Neuronal stem cell (in vitro differentiated cells): ENCODE results near the gene FAM20C.

ENCODE experiments used
- DNase-seq: peaks from one replicate; pipeline ENCODE4 v3.0.0-alpha.2; 2013; ENCODE audit warnings: low spot score
- H2AFZ ChIP-seq: one replicate; pipeline ENCODE4 v1.6.1; 2013; ENCODE audit warnings: mild to moderate bottlenecking, low read length, inconsistent platforms
- H2AK5ac ChIP-seq: 2 replicates; pipeline ENCODE4 v1.6.1; 2013; ENCODE audit warnings: low read depth, mild to moderate bottlenecking, inconsistent platforms, low read length, moderate library complexity, mixed read lengths
- H2BK120ac ChIP-seq: 2 replicates; pipeline ENCODE4 v1.6.1; 2013; ENCODE audit warnings: low read depth, mild to moderate bottlenecking, inconsistent platforms, low read length, moderate library complexity, mixed read lengths
- H2BK12ac ChIP-seq: one replicate; pipeline ENCODE4 v1.6.1; 2013; ENCODE audit warnings: low read length, inconsistent platforms
- H2BK15ac ChIP-seq: 2 replicates; pipeline ENCODE4 v1.6.1; 2013; ENCODE audit warnings: mild to moderate bottlenecking, low read length, inconsistent platforms, mixed read lengths
- H2BK5ac ChIP-seq: one replicate; pipeline ENCODE4 v1.6.1; 2013; ENCODE audit warnings: inconsistent platforms, mild to moderate bottlenecking, low read length, moderate library complexity
- H3K14ac ChIP-seq: one replicate; pipeline ENCODE4 v1.6.1; 2013; ENCODE audit warnings: low read length, inconsistent platforms
- H3K18ac ChIP-seq: 2 replicates; pipeline ENCODE4 v1.6.1; 2013; ENCODE audit warnings: low read length, inconsistent platforms
- H3K23ac ChIP-seq: 2 replicates; pipeline ENCODE4 v1.6.1; 2013; ENCODE audit warnings: low read depth, mild to moderate bottlenecking, mixed read lengths, low read length, inconsistent platforms; ENCODE audit not compliant: poor library complexity
- H3K27ac ChIP-seq: replicated peaks from 3 replicates; pipeline ENCODE4 v1.5.1; 2013; ENCODE audit warnings: low read length, inconsistent platforms
- H3K27me3 ChIP-seq, 3 experiments: 2 replicates each; pipeline ENCODE4 v1.6.1; 2013; ENCODE audit warnings: low read length in 3 of 3, mild to moderate bottlenecking in 2 of 3, inconsistent platforms in 1 of 3, low read depth in 1 of 3, mixed read lengths in 1 of 3, moderate library complexity in 1 of 3; ENCODE audit not compliant: control insufficient read depth in 3 of 3, insufficient read depth in 3 of 3
- H3K36me3 ChIP-seq, 2 donors: replicated peaks in 1 of 2; 2 replicates each; pipeline ENCODE4 v1.6.1; 2013; ENCODE audit warnings: low read length in 2 of 2; ENCODE audit not compliant: control insufficient read depth in 2 of 2, insufficient read depth in 2 of 2
- H3K4ac ChIP-seq: 2 replicates; pipeline ENCODE4 v1.6.1; 2013; ENCODE audit warnings: inconsistent platforms, mild to moderate bottlenecking, low read length, moderate library complexity
- H3K4me1 ChIP-seq, 2 donors: 1 replicate in 1 of 2; 2 replicates in 1 of 2; pipeline ENCODE4 v1.6.1; 2013; ENCODE audit warnings: low read length in 2 of 2, low read depth in 1 of 2; ENCODE audit not compliant: control insufficient read depth in 2 of 2, insufficient read depth in 1 of 2
- H3K4me2 ChIP-seq: one replicate; pipeline ENCODE4 v1.6.1; 2013; ENCODE audit warnings: mild to moderate bottlenecking, low read length, inconsistent platforms; ENCODE audit not compliant: insufficient read depth, poor library complexity, severe bottlenecking
- H3K4me3 ChIP-seq, 2 donors: 2 replicates each; pipeline ENCODE4 v1.5.1; 2013; ENCODE audit warnings: low read length in 2 of 2, mild to moderate bottlenecking in 2 of 2, inconsistent platforms in 1 of 2, moderate library complexity in 1 of 2
- H3K79me1 ChIP-seq: one replicate; pipeline ENCODE4 v1.6.1; 2013; ENCODE audit warnings: low read depth, mild to moderate bottlenecking, inconsistent platforms, low read length, moderate library complexity
- H3K9ac ChIP-seq: one replicate; pipeline ENCODE4 v1.6.1; 2013; ENCODE audit warnings: mild to moderate bottlenecking, low read depth, low read length, inconsistent platforms; ENCODE audit not compliant: poor library complexity
- H3K9me3 ChIP-seq, 2 donors: replicated peaks in 1 of 2; 2 replicates each; pipeline versions ENCODE3 to v1.6.1; 2013; ENCODE audit warnings: low read length in 2 of 2, mild to moderate bottlenecking in 2 of 2, inconsistent platforms in 1 of 2, low read depth in 1 of 2, mixed read lengths in 1 of 2, moderate library complexity in 1 of 2; ENCODE audit not compliant: control insufficient read depth in 2 of 2, insufficient read depth in 1 of 2
- H4K8ac ChIP-seq: one replicate; pipeline ENCODE4 v1.6.1; 2013; ENCODE audit warnings: low read depth, mild to moderate bottlenecking, inconsistent platforms, low read length, moderate library complexity
- H4K91ac ChIP-seq: one replicate; pipeline ENCODE4 v1.6.1; 2013; ENCODE audit warnings: low read length, low read depth, mild to moderate bottlenecking, inconsistent platforms; ENCODE audit not compliant: poor library complexity
- WGBS, 2 donors: extraction: QIAGEN DNeasy Blood & Tissue Kit; methylation state at CpG; one replicate each; pipeline ENCODE4 v1.1.7; 2013; ENCODE audit warnings: missing lambda C conversion rate in 2 of 2, mixed read lengths in 1 of 2; ENCODE audit not compliant: insufficient read length in 2 of 2, insufficient replicate concordance in 1 of 2; ENCODE audit errors: extremely low coverage in 2 of 2; 5-methylcytosine and 5-hydroxymethylcytosine counted together

Gene FAM20C

GRCh38 chr7:175955-176354, 16.4 kb upstream of the FAM20C start:
- H2AFZ ChIP-seq = no peak overlapping the region
- peak overlapping the region; percentile 75 for H3K9ac ChIP-seq
- DNase-seq = no peak
- no peak overlapping the region for H3K4ac ChIP-seq
- H3K79me1 ChIP-seq = peaks cover 2% of the 10 kb centered on the region
- no peak overlapping the region for H2AK5ac ChIP-seq
- H3K27ac ChIP-seq = no peak overlapping the region
- peak overlapping the region in 1 of 2 donors; percentile 56 for H3K4me3 ChIP-seq
- H4K8ac ChIP-seq = no peak overlapping the region
- H3K27me3 ChIP-seq = peaks cover 0 to 61% (median 0%) of the 10 kb centered on the region in 3 experiments
- H3K18ac ChIP-seq = no peak overlapping the region
- H3K4me1 ChIP-seq = peaks cover 0 to 5% of the 10 kb centered on the region in 2 donors
- H2BK15ac ChIP-seq = no peak overlapping the region
- no peak overlapping the region for H3K23ac ChIP-seq
- no peaks in the 10 kb centered on the region for H3K36me3 ChIP-seq
- no CpG with 5 or more reads among the region's 11 CpGs for WGBS, 2 donors
- H2BK12ac ChIP-seq = no peak overlapping the region
- H3K14ac ChIP-seq = no peak overlapping the region
- peaks cover 0 to 2% of the 10 kb centered on the region in 2 donors for H3K9me3 ChIP-seq
- no peak overlapping the region for H3K4me2 ChIP-seq
- H2BK120ac ChIP-seq = no peak overlapping the region
- no peak overlapping the region for H4K91ac ChIP-seq
- no peak overlapping the region for H2BK5ac ChIP-seq

DNA sequence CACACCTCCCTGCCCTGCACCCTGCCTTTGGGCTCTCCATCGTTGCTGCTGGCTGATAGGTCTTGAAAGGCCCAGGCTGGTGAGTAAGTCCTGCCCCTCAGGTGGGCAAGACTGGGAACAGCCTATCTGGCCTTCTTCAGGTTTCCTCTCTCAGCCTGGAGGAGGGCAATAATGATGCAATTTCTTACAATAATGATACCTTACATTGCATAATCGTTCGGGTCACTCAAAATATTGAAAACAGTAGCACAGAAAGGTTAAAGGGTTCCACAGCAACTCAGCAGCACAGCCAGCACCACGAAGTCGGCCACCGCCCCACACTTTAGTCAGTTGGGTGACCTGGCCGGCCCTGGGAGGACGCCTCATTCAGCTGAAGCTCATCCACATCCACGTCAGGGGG, 16.0 kb upstream of the FAM20C start:
- H2AK5ac ChIP-seq = no peak overlapping the region
- no CpG with 5 or more reads among the region's 9 CpGs for WGBS, 2 donors

GRCh38 chr7:176786-177459, 15.4 kb upstream of the FAM20C start:
- H4K8ac ChIP-seq = no peak overlapping the region
- no peak overlapping the region for H4K91ac ChIP-seq
- H3K27ac ChIP-seq = no peak overlapping the region
- H2AFZ ChIP-seq = no peak overlapping the region
- no peak for DNase-seq
- no peak overlapping the region for H3K4ac ChIP-seq
- H3K4me2 ChIP-seq = no peak overlapping the region
- H2BK120ac ChIP-seq = no peak overlapping the region
- H2BK5ac ChIP-seq = peak overlapping the region; percentile 22
- no peak overlapping the region for H2BK12ac ChIP-seq
- no peak overlapping the region for H3K9ac ChIP-seq
- peak overlapping the region; percentile 68 for H2AK5ac ChIP-seq
- H3K23ac ChIP-seq = no peak overlapping the region
- H3K79me1 ChIP-seq = peaks cover 5% of the 10 kb centered on the region
- no CpG with 5 or more reads among the region's 21 CpGs for WGBS, 2 donors
- H3K27me3 ChIP-seq = peaks cover 0 to 70% (median 0%) of the 10 kb centered on the region in 3 experiments
- H2BK15ac ChIP-seq = no peak overlapping the region
- peak overlapping the region in 1 of 2 donors; percentile 25 for H3K4me3 ChIP-seq
- H3K18ac ChIP-seq = peak overlapping the region; percentile 12
- H3K14ac ChIP-seq = peak overlapping the region; percentile 89
- peaks cover 0 to 5% of the 10 kb centered on the region in 2 donors for H3K4me1 ChIP-seq
- H3K36me3 ChIP-seq = no peaks in the 10 kb centered on the region
- H3K9me3 ChIP-seq = peaks cover 0 to 2% of the 10 kb centered on the region in 2 donors

More for the DNA sequence above, 16.0 kb upstream of the FAM20C start:
- no peaks in the 10 kb centered on the region for H3K36me3 ChIP-seq
- H4K91ac ChIP-seq = no peak overlapping the region
- no peak overlapping the region for H2BK5ac ChIP-seq
- no peak overlapping the region for H4K8ac ChIP-seq
- peaks cover 4% of the 10 kb centered on the region for H3K79me1 ChIP-seq
- H3K18ac ChIP-seq = peak overlapping the region; percentile 12
- no peak overlapping the region for H3K4me2 ChIP-seq
- no peak overlapping the region for H3K23ac ChIP-seq
- peaks cover 0 to 2% of the 10 kb centered on the region in 2 donors for H3K9me3 ChIP-seq
- no peak overlapping the region for H2BK12ac ChIP-seq
- peak overlapping the region; percentile 89 for H3K14ac ChIP-seq
- H3K27me3 ChIP-seq = peaks cover 0 to 64% (median 0%) of the 10 kb centered on the region in 3 experiments
- H3K4me1 ChIP-seq = peaks cover 0 to 5% of the 10 kb centered on the region in 2 donors
- H2AFZ ChIP-seq = no peak overlapping the region
- H3K27ac ChIP-seq = no peak overlapping the region
- no peak overlapping the region for H2BK120ac ChIP-seq
- no peak overlapping the region for H3K9ac ChIP-seq
- peak overlapping the region in 1 of 2 donors; percentile 25 for H3K4me3 ChIP-seq
- no peak overlapping the region for H3K4ac ChIP-seq
- DNase-seq = no peak
- H2BK15ac ChIP-seq = no peak overlapping the region

GRCh38 chr7:178444-178843, 13.9 kb upstream of the FAM20C start:
- WGBS, 2 donors = no CpG with 5 or more reads among the region's 28 CpGs
- no peak for DNase-seq
- peaks cover 0 to 3% of the 10 kb centered on the region in 2 donors for H3K4me1 ChIP-seq
- no peak overlapping the region for H4K8ac ChIP-seq
- H3K27ac ChIP-seq = no peak overlapping the region
- H3K18ac ChIP-seq = peak overlapping the region; percentile 11
- H3K4me2 ChIP-seq = no peak overlapping the region
- no peak overlapping the region for H4K91ac ChIP-seq
- no peak overlapping the region for H2BK12ac ChIP-seq
- peaks cover 0 to 2% of the 10 kb centered on the region in 2 donors for H3K9me3 ChIP-seq
- no peak overlapping the region for H2AFZ ChIP-seq
- H3K79me1 ChIP-seq = peaks cover 5% of the 10 kb centered on the region
- peak overlapping the region; percentile 31 for H3K14ac ChIP-seq
- no peak overlapping the region for H3K4ac ChIP-seq
- peaks cover 0 to 76% (median 0%) of the 10 kb centered on the region in 3 experiments for H3K27me3 ChIP-seq
- H2BK5ac ChIP-seq = no peak overlapping the region
- H2BK120ac ChIP-seq = no peak overlapping the region
- H3K23ac ChIP-seq = peak overlapping the region; percentile 86
- H3K36me3 ChIP-seq = no peaks in the 10 kb centered on the region
- no peak overlapping the region for H3K9ac ChIP-seq
- H2BK15ac ChIP-seq = peak overlapping the region; percentile 25
- H3K4me3 ChIP-seq = no peak overlapping the region
- H2AK5ac ChIP-seq = no peak overlapping the region
